ENCODE results near the gene CHRNA5.
A peak's percentile ranks its signal among the peaks of the same experiment; 100 is the strongest.
"Not testable (repeated sequence)": the region's sequence is repeated elsewhere in the genome, so short reads cannot be mapped to it uniquely, and the experiment has no call there.

Gene CHRNA5

DNA sequence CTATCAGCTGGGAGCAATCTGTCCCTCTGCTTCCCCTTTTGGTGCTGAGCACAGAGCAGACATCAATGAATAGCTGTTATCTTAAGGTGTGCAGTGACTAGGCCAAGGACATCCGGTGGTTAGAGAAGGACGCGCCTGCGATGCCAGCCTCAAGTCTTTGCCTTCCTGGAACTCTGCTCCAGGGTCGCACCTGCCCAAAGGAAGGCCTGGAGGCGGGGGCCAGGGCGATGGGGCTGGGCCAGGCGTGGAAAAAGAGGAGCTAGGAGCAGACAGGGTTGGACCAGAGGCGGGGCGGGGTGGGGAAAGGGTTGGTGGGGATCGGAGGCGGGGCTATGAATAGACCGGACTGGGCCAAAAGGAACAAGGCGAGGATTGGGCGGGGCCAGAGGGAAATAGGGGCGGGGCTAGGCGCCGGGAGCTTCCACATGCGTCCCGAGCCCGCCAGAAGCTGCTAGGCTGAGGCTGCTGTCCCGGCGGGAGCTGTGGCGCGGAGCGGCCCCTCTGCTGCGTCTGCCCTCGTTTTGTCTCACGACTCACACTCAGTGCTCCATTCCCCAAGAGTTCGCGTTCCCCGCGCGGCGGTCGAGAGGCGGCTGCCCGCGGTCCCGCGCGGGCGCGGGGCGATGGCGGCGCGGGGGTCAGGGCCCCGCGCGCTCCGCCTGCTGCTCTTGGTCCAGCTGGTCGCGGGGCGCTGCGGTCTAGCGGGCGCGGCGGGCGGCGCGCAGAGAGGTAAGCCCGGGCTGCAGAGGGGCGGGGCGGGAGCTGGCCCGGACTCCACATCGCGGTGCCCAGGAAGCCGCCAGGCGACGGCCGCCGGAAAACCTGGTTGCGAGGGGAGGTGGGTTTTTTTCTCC is at the start of gene CHRNA5:
TSS of gene CHRNA5 (plus strand) at position 424 of the 854 bp plus-strand sequence. CDS start at position 624, 200 bp downstream.
- DNase-seq = peak; percentile 80

DNA sequence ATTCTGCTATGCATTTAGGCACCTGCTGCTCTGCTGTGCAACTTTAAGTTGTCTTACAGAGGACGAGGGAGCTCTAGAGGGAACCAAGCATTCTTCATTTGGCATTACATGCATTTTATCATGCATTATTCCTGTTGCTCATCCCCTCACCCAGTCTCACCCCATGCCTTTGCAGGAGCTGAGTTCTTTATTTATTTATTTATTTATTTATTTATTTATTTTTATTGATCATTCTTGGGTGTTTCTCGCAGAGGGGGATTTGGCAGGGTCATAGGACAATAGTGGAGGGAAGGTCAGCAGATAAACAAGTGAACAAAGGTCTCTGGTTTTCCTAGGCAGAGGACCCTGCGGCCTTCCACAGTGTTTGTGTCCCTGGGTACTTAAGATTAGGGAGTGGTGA is 45.3 kb upstream of the CHRNA5 start:
- not testable (repeated sequence) for DNase-seq

DNA sequence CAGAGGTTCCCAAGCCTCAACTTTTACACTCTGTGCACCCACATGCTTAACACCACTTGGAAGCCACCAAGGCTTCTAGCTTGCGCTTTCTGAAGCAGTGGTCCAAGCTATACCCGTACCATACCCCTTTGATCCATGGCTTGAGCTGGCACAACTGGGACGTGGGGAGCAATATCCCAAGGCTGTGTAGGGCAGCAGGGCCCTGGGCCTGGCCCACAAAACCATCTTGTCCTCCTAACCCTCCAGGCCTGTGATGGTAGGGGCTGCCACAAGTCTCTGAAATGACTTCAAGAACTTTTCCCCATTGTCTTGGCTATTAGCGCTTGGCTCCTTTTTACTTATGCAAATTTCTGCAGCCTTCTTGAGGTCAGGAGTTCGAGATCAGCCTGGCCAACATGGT is 41.1 kb upstream of the CHRNA5 start:
- DNase-seq = no peak

DNA sequence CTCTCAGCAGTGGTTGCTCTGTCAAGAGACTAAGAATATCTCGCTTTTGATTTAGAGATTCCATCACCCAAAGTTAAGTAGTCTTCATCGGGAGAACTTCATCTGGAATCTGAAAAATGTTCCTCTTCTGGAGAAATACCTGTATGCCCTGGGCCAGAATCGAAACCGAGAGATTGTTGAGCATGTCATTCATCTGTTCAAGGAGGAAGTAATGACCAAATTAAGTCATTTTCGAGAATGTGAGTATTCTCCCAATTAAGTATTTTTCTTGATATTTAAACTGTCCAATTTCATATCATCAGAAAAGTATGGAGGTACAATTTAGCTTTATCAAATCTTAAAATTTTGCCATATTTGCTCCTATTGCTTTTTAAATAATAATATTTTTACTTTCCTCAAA is 38.0 kb upstream of the CHRNA5 start:
- no peak for DNase-seq

DNA sequence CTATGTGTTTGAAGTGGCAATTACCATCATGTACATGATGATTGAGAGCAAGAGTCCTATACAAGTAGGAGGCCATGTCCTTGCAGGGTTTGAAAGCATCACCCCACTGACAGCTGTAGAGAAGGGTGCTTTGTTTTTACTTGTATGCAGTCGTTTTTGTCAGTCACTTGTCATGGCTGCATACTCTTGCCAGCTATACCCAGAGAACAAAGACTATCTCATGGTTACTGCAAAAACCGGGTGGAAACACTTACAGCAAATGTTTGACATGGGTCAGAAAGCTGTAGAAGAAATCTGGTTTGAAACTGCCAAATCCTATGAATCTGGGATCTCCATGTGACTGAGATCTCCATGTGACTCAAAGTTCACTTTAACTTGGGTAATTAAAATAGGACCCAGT is 32.0 kb upstream of the CHRNA5 start:
- DNase-seq = no peak

DNA sequence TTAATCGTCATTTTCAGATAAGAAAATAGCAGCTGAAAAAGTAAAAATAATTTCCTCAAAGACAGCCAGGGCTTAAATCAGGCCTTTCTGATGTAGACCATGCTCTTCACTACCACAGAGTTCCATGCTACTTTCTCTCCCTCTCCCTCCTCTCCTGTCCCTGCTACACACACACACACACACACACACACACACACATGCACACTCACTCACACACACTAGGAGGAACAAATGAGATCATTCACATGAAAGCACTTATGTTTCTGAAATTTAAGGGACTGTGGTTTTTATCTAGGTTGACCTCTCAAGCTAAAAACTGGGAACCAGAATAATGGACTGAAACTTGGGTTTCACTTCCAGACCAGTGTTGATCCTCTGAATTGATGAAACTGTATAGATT is 29.2 kb upstream of the CHRNA5 start:
- peak; percentile 19 for DNase-seq

DNA sequence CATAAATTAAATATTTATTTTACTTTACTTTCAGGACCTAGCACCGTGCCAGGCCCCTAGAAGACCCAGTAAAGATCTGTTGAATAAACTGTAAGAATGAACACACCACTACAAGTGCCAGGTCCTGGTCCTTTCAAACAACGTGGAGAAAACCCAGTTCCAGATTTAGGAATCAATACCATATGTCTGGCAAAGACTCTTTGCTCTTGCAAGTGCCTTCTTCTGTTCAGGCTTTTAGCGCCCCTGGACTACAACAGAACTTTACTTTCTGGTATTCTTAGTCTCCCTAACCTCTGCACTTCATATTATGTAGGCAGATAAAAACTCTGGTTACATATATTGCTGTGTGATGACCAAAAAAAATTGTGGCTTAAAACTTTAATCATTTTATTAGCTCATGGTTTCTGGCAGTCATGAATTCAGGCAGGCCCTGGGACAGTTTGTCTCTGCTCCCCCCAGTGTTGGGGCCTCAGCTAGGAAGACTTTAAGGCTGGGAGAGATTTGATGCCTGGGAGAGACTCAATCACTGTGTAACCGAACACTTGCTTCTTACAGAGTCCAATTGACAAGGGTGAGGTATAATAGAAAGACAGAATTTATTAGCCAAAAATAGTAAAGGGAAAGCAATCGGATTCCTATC is 27.9 kb upstream of the CHRNA5 start:
- DNase-seq = no peak

DNA sequence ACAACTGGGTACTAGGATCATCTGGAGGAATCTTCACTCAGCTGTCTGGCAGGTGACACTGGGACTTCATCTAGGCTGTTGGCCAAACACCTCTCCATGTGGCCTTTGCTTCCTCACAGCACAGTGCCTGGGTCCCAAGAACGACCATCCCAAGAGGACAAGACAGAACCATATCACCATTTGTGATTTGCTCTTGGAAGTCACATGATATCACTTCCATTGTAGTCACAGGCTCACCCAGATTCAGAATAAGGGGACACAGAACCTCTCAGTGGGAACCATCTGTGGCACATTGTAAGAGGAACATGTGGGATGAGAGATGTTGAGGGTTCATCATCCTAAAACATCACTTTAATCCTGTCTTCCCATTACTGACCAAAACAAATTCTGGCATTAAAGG is 27.0 kb upstream of the CHRNA5 start:
- no peak for DNase-seq

DNA sequence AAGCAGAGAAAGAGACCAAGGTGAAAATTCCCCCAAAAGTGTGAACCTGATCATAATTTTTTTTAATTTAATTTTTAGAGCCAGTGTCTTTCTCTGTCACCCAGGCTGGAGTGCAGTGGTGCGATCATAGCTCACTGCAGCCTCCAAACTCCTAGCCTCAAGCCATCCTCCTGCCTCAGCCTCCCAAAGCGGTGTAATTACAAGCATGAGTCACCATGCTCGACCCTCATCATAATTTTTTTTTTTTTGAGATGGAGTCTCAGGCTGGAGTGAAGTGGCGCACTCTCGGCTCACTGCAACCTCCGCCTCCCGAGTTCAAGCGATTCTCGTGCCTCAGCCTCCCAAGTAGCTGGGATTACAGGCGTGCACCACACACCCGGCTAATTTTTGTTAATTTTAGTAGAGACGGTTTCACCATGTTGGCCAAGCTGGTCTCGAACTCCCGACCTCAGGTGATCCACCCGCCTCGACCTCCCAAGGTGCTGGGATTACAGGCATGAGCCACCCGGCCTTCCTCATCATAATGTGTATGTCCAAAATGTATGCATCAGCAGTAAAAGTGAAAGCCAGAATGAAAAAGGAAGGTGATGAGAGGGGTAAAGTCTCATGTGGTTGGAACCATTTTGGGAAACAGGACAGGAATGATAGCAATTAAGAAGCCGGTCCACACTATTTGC is 25.7 kb upstream of the CHRNA5 start:
- not testable (repeated sequence) for DNase-seq

DNA sequence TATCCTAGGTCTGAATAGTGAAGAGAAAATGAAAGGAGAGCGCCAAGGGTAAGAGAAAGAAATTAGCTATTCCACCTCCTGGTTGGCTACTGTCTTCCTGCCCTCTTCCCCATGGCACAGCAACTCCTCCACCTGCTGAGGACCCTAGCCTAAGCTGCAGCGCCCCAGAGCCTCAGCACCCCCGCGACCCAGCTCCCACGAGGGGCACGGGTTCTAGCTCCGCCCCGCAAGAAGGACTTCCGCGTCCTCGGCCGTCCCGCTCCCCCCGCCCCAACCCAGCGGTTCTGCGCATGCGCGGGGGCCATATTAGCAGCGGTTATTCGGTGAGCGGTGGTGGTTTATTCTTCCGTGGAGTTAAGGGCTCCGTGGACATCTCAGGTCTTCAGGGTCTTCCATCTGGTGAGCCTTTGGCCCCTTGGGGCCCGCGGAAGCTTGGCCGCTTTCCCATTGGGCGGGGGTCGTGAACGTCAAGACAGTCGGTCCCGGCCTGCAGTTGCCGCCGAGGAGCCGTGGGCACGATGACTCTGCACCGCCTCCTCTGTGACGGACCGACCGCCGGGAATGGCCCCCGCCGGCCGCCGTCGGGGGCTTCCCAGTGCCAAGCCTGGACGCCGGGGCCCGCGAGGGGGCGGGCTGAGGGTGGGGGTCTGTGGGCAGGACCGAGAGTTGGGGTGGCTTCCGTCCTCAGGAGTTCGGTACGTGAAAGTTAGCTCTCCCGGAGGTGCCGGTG is 25.0 kb upstream of the CHRNA5 start, which contains the start of gene PSMA4:
TSS of gene PSMA4 (plus strand) at position 304 of the 730 bp plus-strand sequence. CDS start 1,484 bp downstream, outside the sequence.
- DNase-seq = peak; percentile 82

DNA sequence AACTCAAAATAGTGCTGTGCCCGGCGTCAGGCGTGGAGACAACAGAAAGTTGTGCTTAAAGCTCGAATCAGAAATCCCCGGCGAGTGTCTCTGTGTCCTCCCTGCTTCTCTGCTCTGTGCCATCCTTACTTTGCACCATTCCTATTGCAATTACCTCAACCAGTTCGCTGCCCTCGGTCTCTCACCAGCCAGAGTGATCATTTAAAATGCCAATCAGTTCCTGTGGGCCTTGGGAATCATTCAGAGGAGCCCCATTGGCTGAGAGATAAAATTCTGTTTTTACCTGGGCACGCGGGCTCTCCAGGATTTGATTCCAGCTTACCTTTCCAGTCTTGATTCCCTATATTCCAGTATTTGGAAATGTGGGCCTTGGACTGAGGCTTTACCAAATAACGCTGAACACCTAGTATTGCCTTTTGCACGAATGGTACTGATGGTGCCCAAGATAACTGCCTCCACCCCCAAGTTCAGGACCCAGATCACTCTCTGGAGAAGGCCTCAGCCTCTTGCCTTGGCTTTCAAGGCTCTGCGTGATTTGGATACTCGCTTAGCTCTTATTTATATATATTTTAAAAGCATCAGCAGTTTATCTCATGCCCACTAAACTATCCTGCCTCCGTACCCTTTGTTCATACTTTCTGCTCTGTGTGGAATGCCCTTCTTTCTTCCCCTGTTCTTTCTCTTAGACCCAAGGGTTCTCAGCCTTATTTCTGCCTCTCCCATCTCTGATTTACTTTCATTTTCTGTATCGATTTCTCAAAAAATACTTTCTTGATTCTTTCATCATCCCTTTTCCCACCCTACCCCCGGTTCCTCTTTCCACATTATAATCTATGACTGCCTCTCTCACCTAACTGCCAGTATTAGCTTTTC is 24.2 kb upstream of the CHRNA5 start:
- peak; percentile 17 for DNase-seq

DNA sequence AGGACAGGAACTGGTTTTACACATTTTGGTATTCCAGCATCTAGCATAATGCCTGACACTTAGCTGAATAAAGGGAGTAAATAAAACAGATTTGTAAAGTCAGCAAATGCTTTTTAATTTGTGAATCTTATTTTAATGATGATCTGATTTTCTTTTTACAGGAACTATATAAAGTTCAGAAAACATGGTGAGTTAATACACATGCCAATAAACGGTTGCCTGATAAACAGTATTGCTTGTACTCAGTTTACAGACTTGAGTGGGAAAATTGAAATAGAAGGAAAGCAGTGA is 23.6 kb upstream of the CHRNA5 start:
- DNase-seq = no peak

DNA sequence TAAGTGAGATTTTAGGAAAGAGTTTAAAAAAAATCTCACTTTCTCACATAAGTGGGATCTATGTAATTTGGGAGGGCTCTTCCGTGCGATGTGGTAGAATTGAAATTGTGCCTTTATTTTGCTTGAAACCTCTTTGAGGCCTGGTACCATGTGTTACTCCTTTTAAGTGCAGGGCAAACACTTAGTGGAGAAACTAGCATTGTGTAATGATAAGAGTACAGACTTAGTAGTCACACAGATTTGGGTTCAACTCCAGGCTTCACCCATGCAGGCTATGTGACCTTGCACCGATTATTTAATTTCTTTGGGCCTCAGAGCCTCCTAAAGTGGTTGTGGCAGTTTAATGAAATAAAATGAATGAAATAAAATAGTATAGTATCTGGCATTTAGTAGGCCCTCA is 22.7 kb upstream of the CHRNA5 start:
- DNase-seq = no peak

DNA sequence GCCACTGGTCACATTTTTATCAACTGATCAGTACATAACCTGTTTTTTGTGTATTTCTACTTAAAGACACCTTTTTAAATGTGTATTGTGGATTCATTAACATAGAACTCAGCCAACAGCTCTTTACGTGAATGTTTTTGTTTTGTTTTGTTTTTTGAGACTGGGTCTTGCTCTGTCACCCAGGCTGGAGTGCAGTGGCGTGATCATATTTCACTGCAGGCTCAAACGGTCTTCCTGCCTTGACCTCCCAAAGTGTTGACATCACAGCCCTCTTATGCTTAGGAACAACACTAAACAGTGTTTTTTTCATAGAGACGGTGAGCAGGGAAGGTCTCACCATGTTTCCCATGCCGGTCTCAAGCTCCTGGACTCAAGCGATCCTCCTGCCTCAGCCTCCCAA is 15.1 kb upstream of the CHRNA5 start:
- DNase-seq = no peak

DNA sequence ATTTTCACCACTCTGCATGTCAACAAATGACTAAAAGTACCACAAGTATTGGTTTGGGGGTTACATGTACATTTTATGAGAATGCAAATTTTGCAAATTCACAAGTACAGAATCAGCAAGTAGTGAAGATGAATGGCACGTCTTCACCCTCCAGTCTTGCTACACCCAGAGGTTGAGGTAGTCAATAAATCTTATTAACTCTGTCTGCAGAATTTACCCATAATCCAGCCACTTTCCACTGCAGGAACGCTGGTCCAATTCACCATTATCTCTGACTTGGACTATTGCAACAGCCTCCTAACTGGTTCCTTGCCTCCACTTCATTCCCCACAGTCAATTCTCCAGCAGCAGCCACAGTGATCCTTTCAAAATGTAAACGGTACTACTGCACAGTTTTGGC is 14.5 kb upstream of the CHRNA5 start:
- DNase-seq = no peak

DNA sequence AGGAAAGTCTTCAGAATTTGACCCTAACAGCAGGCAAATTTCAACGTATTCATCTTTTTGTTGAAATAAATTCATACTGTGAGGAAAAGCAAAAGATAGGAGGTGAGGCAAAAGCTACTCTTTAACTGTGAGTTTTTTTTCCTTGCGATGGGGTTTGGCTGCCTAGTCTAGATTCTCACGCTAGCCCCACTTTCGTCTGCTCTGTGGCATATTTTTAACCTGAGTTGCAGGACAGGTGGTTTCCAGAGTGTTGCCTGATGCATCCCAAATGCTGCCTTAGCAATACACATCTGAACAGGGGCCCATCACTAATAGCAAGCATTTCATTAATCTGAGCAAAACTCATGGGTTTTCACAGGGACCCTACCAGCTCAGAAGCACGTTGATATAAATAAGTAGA is 13.4 kb upstream of the CHRNA5 start:
- no peak for DNase-seq

DNA sequence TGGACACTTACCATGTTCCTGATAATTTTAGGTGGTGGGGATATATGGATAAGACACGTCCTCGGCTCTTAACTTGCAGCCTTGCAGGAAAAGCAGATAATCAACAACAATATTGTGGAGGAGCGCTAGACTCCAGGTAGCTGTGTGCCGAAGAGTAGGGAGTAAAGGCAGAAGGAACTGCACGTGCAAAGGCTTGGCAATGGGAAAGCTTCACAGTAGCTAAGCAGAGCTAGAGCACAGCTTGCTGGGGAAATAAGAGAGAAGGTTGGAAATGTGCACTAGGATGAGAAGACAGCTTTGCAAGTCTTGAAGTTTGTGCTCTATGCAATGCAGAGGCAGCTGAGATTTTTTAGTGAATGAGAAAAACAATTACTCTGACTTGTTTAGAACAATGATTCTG is 12.7 kb upstream of the CHRNA5 start:
- DNase-seq = no peak

DNA sequence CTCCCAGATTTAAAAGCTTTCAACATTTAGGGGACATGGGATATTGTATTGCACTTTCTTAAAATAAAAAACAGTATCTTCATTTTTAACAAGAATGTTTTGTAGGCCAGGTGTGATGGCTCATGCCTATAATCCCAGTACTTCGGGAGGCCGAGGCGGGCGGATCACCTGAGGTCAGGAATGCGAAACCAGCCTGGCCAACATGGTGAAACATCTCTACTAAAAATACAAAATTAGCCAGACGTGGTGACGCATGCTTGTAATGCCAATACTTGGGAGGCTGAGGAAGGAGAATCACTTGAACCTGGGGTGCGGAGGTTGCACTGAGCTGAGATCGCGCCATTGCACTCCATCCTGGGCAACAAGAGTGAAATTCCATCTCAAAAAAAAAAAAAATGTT is 5.1 kb upstream of the CHRNA5 start:
- not testable (repeated sequence) for DNase-seq

DNA sequence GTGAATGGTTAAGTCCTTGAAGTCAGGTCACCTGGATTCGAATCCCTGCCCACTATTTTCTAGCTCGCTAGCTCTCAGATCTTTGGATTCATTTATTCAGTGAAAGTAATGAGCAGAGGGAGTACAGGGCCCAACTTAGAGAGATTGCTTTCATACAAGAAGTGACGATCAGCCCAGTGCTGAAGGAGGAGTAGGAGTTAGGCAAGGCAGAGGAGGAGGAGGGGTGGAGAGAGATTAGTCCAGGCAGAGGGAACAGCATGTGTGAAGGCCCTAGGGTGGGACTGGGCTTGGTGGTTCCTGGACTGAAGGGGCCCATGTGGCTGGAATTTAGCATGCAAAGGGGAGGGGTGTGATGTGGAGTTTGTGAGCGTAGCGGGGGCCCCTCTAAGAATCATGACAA is 3.8 kb upstream of the CHRNA5 start:
- DNase-seq = no peak

DNA sequence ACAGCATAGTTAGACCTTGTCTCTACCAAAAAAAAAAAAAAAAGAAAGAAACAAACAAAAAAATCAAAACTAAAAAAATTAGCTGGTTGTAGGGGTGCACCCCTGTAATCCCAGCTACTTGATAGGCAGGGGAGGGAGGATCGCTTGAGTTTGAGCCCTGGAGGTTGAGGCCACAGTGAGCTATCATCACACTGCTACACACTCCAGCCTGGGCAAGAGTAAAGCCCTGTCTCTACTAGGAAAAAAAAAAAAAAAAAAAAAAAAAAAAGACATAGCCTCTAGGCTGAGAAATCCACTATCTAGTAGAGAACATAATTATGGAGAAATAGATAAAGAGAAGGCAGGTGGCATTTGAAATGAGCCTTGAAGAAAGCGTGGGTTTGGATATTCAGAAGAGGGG is 2.2 kb upstream of the CHRNA5 start:
- no peak for DNase-seq

DNA sequence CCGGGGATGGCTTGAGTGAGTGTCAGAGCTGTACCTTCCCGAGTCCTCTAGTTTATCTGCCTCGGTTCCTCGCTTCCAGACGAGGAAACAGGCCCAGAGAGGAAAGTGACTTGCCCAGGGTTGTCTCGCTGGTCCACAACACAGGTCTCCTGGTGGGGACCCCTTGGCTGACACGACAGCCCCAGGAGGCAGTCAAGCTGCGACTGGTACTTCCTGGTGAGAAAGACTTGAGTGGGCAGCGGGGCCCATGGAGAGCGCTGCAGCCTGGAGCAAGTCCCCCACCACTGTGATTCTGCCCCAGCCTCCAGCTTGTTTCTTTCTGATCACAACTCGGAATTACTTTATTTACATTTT is 600 bp upstream of the CHRNA5 start:
- no peak for DNase-seq

Measured in fibroblast of upper back skin (primary cell).